Ishikawa (cell line): Measurements from ENCODE around the gene RBBP9.

Experiments used
- CEBPB ChIP-seq: IDR thresholded peaks from 2 replicates; pipeline ENCODE4 v1.6.1; 2012
- CREB1 ChIP-seq: IDR thresholded peaks from 2 replicates; pipeline ENCODE4 v1.6.1; 2012; ENCODE audit warnings: low read depth
- EGR1 ChIP-seq: IDR thresholded peaks from 2 replicates; pipeline ENCODE4 v1.6.1; 2012
- EP300 ChIP-seq: IDR thresholded peaks from 2 replicates; pipeline ENCODE4 v1.6.1; 2012; ENCODE audit warnings: borderline replicate concordance
- FOXM1 ChIP-seq: IDR thresholded peaks from 2 replicates; pipeline ENCODE4 v1.6.1; 2012; ENCODE audit warnings: low read depth, borderline replicate concordance
- MAX ChIP-seq: IDR thresholded peaks from 2 replicates; pipeline ENCODE4 v1.6.1; 2012
- NFIC ChIP-seq: IDR thresholded peaks from 2 replicates; pipeline ENCODE4 v1.6.1; 2012
- RAD21 ChIP-seq: IDR thresholded peaks from 2 replicates; pipeline ENCODE4 v1.6.1; 2012; ENCODE audit warnings: low read depth
- REST ChIP-seq: IDR thresholded peaks from 2 replicates; pipeline ENCODE4 v1.6.1; 2012; ENCODE audit warnings: low read depth, mild to moderate bottlenecking
- TAF1 ChIP-seq: IDR thresholded peaks from 2 replicates; pipeline ENCODE4 v1.6.1; 2012; ENCODE audit warnings: low read depth, mild to moderate bottlenecking
- TCF12 ChIP-seq: IDR thresholded peaks from 2 replicates; pipeline ENCODE4 v1.6.1; 2012; ENCODE audit warnings: low read depth
- TEAD4 ChIP-seq: IDR thresholded peaks from 2 replicates; pipeline ENCODE4 v1.6.1; 2012
- USF1 ChIP-seq: IDR thresholded peaks from 2 replicates; pipeline ENCODE4 v1.6.1; 2012
- YY1 ChIP-seq: IDR thresholded peaks from 2 replicates; pipeline ENCODE4 v1.6.1; 2012; ENCODE audit warnings: low read depth
- ZBTB7A ChIP-seq: IDR thresholded peaks from 2 replicates; pipeline ENCODE4 v1.6.1; 2012; ENCODE audit warnings: low read depth

Gene RBBP9

GRCh38 chr20:18488301-18488700 lies 8.7 kb downstream of the RBBP9 start:
- no peak for TF ChIP-seq REST
- TF ChIP-seq MAX, result no peak
- TF ChIP-seq EP300, result no peak
- TF ChIP-seq CREB1, result no peak
- TF ChIP-seq TAF1, result no peak
- TF ChIP-seq USF1, result no peak
- no peak for TF ChIP-seq NFIC

GRCh38 chr20:18481596-18481995 lies 15.4 kb downstream of the RBBP9 start:
- TF ChIP-seq TCF12, result no peak
- TF ChIP-seq TEAD4, result no peak
- no peak for TF ChIP-seq TAF1
- TF ChIP-seq CREB1, result no peak
- TF ChIP-seq EP300, result no peak
- TF ChIP-seq RAD21, result no peak
- no peak for TF ChIP-seq MAX
- TF ChIP-seq YY1, result no peak
- TF ChIP-seq EGR1, result no peak
- no peak for TF ChIP-seq ZBTB7A
- no peak for TF ChIP-seq FOXM1
- TF ChIP-seq USF1, result no peak
- TF ChIP-seq NFIC, result no peak
- TF ChIP-seq REST, result no peak
- TF ChIP-seq CEBPB, result no peak

- TF ChIP-seq REST, result no peak
- no peak for TF ChIP-seq TEAD4
- TF ChIP-seq USF1, result no peak
- TF ChIP-seq FOXM1, result no peak
- TF ChIP-seq TAF1, result no peak
- TF ChIP-seq RAD21, result no peak
- no peak for TF ChIP-seq NFIC
- TF ChIP-seq EP300, result no peak
- no peak for TF ChIP-seq CEBPB
- TF ChIP-seq EGR1, result no peak
- no peak for TF ChIP-seq YY1
- TF ChIP-seq ZBTB7A, result no peak
- TF ChIP-seq MAX, result no peak
These were observed 19.2 kb downstream of the RBBP9 start for GRCh38 chr20:18477821-18478220.

- TF ChIP-seq USF1, result no peak
- no peak for TF ChIP-seq TEAD4
- TF ChIP-seq NFIC, result no peak
- TF ChIP-seq TAF1, result no peak
- TF ChIP-seq MAX, result no peak
- TF ChIP-seq ZBTB7A, result no peak
- no peak for TF ChIP-seq FOXM1
These were observed 19.8 kb downstream of the RBBP9 start for GRCh38 chr20:18477218-18477617.
